Neuron (in vitro differentiated cells): Measurements from ENCODE around the gene SPSB2.

Experiments
- H2AFZ ChIP-seq: one replicate; pipeline ENCODE4 v1.6.1; 2013; ENCODE audit warnings: low read depth, mild to moderate bottlenecking, inconsistent platforms, low read length, moderate library complexity
- H3K27me3 ChIP-seq: one replicate; pipeline ENCODE4 v1.6.1; 2013; ENCODE audit warnings: low read length; ENCODE audit not compliant: insufficient read depth
- H3K36me3 ChIP-seq: one replicate; pipeline ENCODE4 v1.6.1; 2013; ENCODE audit warnings: low read length; ENCODE audit not compliant: insufficient read depth
- H3K4me1 ChIP-seq: one replicate; pipeline ENCODE4 v1.6.1; 2013; ENCODE audit warnings: low read length; ENCODE audit not compliant: insufficient read depth
- H3K4me3 ChIP-seq: 2 replicates; pipeline ENCODE4 v1.5.1; 2013; ENCODE audit warnings: mild to moderate bottlenecking, low read length, moderate library complexity
- H3K9me3 ChIP-seq: one replicate; pipeline ENCODE4 v1.6.1; 2013; ENCODE audit warnings: low read length

SPSB2 gene

GRCh38 chr12:6873094-6874014, at the start of gene SPSB2:
Gene SPSB2 (minus strand): TSS chr12:6873303. CDS start chr12:6872901, 402 bp downstream.
- Histone ChIP-seq H3K4me1 (peaks cover 24% of the 10 kb centered on the region), H3K27me3 (no peaks in the 10 kb centered on the region), H3K4me3 (peak within 1 kb of the TSS; percentile 62), H3K36me3 (peaks cover 28% of the 10 kb centered on the region), H3K9me3 (no peaks in the 10 kb centered on the region), H2AFZ (no peak within 1 kb of the TSS)

DNA sequence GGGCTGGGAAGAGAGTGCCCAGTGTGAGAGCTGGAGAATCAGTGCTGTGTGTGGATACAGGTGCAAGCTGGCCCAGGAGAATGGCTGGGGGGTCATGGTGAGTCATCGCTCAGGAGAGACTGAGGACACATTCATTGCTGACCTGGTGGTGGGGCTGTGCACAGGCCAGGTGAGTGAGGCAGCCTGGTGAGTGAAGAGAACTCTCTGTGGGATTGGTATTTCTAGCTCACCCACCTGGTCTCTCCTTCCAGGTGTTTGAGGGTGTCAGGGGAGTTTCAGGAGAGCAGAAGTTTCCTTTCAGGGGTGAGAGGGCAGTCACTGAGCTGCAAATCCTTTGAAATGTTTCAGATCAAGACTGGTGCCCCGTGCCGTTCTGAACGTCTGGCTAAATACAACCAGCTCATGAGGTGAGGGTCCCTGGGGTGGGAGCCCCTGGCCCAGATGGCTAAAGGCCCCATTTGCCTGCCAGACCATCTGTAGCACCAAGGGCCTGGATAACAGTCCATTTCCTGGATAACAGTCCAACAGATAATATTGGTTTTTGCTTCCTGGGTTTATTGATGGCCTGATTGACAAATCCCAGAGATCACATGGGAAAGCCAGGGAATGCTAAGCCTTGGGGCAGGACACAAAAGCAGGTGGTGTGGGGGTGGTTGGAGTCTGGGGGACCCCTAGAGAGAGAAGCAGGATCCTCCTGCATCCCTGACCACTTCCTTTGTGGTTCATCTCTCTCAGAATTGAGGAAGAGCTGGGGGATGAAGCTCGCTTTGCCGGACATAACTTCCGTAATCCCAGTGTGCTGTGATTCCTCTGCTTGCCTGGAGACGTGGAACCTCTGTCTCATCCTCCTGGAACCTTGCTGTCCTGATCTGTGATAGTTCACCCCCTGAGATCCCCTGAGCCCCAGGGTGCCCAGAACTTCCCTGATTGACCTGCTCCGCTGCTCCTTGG, 49.2 kb upstream of the SPSB2 start:
- Histone ChIP-seq H3K9me3 (no peaks in the 10 kb centered on the region), H3K4me3 (no peak overlapping the region), H3K27me3 (no peaks in the 10 kb centered on the region), H3K36me3 (peaks cover 10% of the 10 kb centered on the region), H2AFZ (no peak overlapping the region), H3K4me1 (peaks cover 45% of the 10 kb centered on the region)

GRCh38 chr12:6921539-6921938, 48.4 kb upstream of the SPSB2 start:
- Histone ChIP-seq H3K4me3 (no peak overlapping the region), H2AFZ (no peak overlapping the region), H3K27me3 (no peaks in the 10 kb centered on the region), H3K9me3 (no peaks in the 10 kb centered on the region), H3K36me3 (peaks cover 10% of the 10 kb centered on the region), H3K4me1 (peaks cover 37% of the 10 kb centered on the region)

GRCh38 chr12:6919588-6919987, 46.5 kb upstream of the SPSB2 start:
- Histone ChIP-seq H3K36me3 (peaks cover 10% of the 10 kb centered on the region), H3K4me3 (no peak overlapping the region), H3K9me3 (no peaks in the 10 kb centered on the region), H3K4me1 (peaks cover 27% of the 10 kb centered on the region), H2AFZ (no peak overlapping the region), H3K27me3 (no peaks in the 10 kb centered on the region)

DNA sequence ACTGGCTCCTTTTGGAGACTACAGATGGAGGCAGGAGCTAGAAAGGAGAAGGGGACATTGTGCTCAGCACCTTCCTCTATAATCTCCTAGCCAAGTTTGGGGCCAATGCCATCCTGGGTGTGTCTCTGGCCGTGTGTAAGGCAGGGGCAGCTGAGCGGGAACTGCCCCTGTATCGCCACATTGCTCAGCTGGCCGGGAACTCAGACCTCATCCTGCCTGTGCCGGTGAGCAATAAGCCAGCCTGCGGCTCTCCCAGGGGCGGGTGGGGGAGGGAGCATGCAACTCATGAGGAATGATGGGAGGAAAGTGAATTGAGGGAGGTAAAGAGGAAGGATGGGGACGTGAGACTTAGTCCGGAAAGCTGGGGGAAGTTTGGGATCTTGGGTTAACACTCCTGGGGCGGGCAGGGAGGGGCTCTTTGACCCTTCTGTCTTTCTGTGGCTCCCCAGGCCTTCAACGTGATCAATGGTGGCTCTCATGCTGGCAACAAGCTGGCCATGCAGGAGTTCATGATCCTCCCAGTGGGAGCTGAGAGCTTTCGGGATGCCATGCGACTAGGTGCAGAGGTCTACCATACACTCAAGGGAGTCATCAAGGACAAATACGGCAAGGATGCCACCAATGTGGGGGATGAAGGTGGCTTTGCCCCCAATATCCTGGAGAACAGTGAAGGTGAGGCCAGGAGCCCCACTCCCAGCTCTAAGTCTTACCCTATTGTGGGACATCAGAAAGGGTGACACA, 44.6 kb upstream of the SPSB2 start:
- no peak overlapping the region for H3K4me3 ChIP-seq
- no peaks in the 10 kb centered on the region for H3K9me3 ChIP-seq
- H2AFZ ChIP-seq: no peak overlapping the region
- H3K36me3 ChIP-seq: peaks cover 10% of the 10 kb centered on the region
- no peaks in the 10 kb centered on the region for H3K27me3 ChIP-seq
- H3K4me1 ChIP-seq: peaks cover 14% of the 10 kb centered on the region

GRCh38 chr12:6916426-6917200, 43.5 kb upstream of the SPSB2 start:
- Histone ChIP-seq H3K36me3 (peaks cover 10% of the 10 kb centered on the region), H3K9me3 (no peaks in the 10 kb centered on the region), H2AFZ (no peak overlapping the region), H3K4me1 (peaks cover 13% of the 10 kb centered on the region), H3K4me3 (no peak overlapping the region), H3K27me3 (no peaks in the 10 kb centered on the region)

- H3K36me3 ChIP-seq: peaks cover 6% of the 10 kb centered on the region
- no peak overlapping the region for H2AFZ ChIP-seq
- no peak overlapping the region for H3K4me3 ChIP-seq
- H3K9me3 ChIP-seq: no peaks in the 10 kb centered on the region
- H3K4me1 ChIP-seq: peaks cover 13% of the 10 kb centered on the region
- H3K27me3 ChIP-seq: no peaks in the 10 kb centered on the region
These were observed 42.7 kb upstream of the SPSB2 start for GRCh38 chr12:6915789-6916285.

- Histone ChIP-seq H3K27me3 (no peaks in the 10 kb centered on the region), H2AFZ (peak overlapping the region; percentile 80), H3K9me3 (no peaks in the 10 kb centered on the region), H3K4me1 (peaks cover 13% of the 10 kb centered on the region), H3K36me3 (peaks cover 5% of the 10 kb centered on the region), H3K4me3 (peak overlapping the region; percentile 59)
These were observed 42.1 kb upstream of the SPSB2 start for GRCh38 chr12:6914947-6915788.

GRCh38 chr12:6914246-6914946, 41.3 kb upstream of the SPSB2 start, which contains the start of gene ENO2:
Gene ENO2 (plus strand): TSS chr12:6914580. CDS start chr12:6915833, 1,253 bp downstream.
- Histone ChIP-seq H3K4me3 (peak within 1 kb of the TSS; percentile 59), H3K27me3 (no peaks in the 10 kb centered on the region), H3K4me1 (peaks cover 13% of the 10 kb centered on the region), H3K9me3 (no peaks in the 10 kb centered on the region), H3K36me3 (peaks cover 3% of the 10 kb centered on the region), H2AFZ (peak within 1 kb of the TSS; percentile 80)

GRCh38 chr12:6912164-6912935, 39.2 kb upstream of the SPSB2 start:
- Histone ChIP-seq H2AFZ (no peak overlapping the region), H3K4me1 (peaks cover 13% of the 10 kb centered on the region), H3K4me3 (no peak overlapping the region), H3K9me3 (no peaks in the 10 kb centered on the region), H3K36me3 (no peaks in the 10 kb centered on the region), H3K27me3 (no peaks in the 10 kb centered on the region)
